ENCODE data around the gene ARHGEF38.
"Not testable (repeated sequence)": the region's sequence is repeated elsewhere in the genome, so short reads cannot be mapped to it uniquely, and the experiment has no call there.

Gene ARHGEF38

GRCh38 chr4:105657117-105657765 is 104.8 kb downstream of the ARHGEF38 start:
- DNase-seq = peak; percentile 43

DNA sequence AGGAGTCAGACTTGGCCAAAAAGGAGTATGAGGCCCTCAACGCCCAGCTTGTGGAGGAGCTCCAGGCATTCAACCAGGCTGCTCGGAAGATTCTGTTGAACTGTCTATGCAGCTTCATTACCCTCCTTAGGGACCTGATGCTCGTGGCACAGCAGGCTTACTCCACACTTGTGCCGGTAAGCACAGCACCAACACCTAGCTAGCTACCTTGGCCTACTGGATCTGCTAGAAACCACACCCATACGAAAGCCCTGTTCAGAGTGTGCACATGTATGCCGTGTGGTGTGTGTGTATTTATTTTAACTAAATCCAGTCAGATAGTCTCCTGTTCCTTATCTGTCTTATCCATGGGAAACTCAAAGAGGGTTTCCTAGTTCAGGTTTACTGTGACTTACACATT is 106.8 kb downstream of the ARHGEF38 start:
- DNase-seq = no peak

GRCh38 chr4:105661028-105661427 is 108.6 kb downstream of the ARHGEF38 start:
- DNase-seq = no peak

GRCh38 chr4:105662935-105663675 is 110.7 kb downstream of the ARHGEF38 start:
- no peak for DNase-seq

GRCh38 chr4:105666693-105667092 is 114.3 kb downstream of the ARHGEF38 start:
- peak; percentile 61 for DNase-seq

- no peak for DNase-seq
Observed at GRCh38 chr4:105670684-105671083, 118.3 kb downstream of the ARHGEF38 start.

DNA sequence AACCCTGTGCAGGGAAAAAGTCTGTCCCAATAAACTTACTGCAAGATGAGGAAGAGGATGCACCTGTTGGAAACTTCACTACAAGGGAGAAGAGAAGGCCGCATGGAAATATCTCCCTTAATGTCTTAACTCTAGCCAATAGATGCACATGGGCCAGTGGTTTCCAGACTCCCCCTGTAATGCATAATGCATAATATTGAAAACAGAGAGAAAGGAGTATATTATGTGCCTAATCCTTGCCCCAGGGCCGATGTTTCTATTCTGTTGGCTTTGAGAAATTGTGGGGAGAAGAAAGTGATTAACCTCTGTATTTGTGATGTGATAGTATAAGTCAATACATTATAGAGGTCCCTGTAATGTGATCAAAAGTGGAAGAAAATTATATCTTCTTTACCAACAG is 118.9 kb downstream of the ARHGEF38 start:
- DNase-seq = no peak

DNA sequence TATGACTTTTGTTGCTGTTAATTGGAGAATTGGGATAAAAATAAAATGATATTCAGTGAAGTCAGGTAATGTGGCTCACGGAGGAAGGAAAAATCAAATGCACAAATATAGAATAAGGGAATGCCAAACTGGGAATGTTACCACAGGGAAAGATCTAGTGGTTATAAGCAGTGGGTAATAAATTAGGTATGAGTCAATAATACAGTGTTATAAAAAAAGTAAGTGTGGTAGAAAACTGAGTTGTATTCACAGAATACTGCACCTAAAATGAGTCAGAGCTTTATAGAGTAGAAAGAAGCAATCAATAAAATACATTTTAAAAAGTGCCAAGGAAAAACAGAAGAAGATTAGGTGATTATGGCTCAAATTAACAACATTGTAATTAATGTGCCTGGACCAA is 121.6 kb downstream of the ARHGEF38 start:
- DNase-seq = no peak

DNA sequence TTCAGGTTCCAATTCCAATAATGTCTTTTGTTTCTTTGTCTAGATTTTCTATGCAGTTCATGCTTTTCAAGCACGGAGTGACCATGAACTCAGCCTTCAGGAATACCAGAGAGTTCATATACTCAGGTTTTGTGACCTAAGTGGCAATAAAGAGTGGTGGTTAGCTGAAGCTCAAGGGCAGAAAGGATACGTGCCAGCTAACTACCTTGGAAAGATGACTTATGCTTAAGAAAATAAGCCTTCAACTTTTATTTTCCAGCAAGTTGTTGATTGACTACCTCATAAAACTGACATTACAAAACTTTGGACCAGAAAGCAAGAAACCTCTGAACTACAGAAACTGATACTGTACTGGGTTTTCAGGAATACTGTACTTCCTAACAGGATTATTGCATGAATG is 125.3 kb downstream of the ARHGEF38 start:
- DNase-seq = no peak

- DNase-seq = peak; percentile 27
Observed at GRCh38 chr4:105679186-105679585, 126.8 kb downstream of the ARHGEF38 start.

GRCh38 chr4:105683038-105683437 is 130.6 kb downstream of the ARHGEF38 start:
- no peak for DNase-seq

GRCh38 chr4:105686571-105686970 is 134.2 kb downstream of the ARHGEF38 start:
- no peak for DNase-seq

DNA sequence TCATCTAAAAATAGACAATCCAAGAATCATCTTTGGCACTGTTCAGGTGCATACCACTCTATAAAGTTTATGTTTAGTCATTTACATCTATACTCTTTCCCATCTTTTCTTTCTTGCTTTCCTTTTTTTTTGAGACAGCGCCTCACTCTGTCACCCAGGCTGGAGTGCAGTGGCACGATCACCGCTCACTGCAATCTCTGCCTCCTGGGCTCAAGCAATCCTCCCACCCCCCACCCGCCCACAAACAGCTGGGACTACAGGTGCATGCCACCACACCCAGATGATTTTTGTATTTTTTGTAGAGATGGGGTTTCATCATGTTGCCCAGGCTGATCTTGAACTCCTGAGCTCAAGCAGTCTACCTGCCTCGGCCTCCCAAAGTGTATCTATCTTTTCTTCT is 142.4 kb downstream of the ARHGEF38 start:
- DNase-seq = not testable (repeated sequence)

- not testable (repeated sequence) for DNase-seq
Observed at GRCh38 chr4:105695832-105696231, 143.4 kb downstream of the ARHGEF38 start.

DNA sequence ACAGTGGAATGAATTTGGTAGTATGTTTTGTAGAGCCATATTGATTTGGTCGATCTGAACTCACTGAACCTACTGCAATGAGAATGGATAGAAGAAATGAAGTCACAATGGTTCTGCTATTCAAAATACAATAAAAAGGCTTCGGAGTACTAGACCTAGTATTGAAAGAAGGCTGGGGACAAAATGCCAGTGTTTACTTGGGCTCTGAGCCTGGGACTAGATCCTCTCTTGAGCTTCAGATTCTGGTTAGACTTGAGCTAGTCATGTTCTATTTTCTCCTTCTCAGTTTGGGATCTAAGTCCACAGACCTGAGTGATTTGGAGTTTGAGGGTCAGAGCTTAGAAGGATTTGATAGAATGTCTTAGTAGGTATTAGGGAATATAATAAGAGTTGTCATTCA is 146.2 kb downstream of the ARHGEF38 start:
- no peak for DNase-seq

DNA sequence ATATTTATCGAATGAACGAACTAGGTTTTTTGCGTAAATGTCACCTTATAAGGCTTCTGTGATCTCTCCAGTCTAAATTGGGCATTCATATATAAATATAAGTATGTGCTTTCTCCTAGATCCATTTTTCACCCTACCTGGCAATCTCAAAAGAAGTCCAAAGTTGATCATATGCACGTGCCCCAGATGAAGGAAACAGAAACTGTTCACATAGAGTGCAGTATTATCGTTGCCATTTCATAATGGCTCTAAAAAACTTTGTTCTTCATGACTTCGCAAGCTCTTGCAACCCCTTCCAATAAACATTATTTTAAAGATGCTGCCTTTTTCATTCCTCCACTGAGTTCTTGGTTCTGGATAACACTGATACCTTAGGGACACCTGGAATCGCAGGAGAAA is 155.4 kb downstream of the ARHGEF38 start:
- DNase-seq = no peak

DNA sequence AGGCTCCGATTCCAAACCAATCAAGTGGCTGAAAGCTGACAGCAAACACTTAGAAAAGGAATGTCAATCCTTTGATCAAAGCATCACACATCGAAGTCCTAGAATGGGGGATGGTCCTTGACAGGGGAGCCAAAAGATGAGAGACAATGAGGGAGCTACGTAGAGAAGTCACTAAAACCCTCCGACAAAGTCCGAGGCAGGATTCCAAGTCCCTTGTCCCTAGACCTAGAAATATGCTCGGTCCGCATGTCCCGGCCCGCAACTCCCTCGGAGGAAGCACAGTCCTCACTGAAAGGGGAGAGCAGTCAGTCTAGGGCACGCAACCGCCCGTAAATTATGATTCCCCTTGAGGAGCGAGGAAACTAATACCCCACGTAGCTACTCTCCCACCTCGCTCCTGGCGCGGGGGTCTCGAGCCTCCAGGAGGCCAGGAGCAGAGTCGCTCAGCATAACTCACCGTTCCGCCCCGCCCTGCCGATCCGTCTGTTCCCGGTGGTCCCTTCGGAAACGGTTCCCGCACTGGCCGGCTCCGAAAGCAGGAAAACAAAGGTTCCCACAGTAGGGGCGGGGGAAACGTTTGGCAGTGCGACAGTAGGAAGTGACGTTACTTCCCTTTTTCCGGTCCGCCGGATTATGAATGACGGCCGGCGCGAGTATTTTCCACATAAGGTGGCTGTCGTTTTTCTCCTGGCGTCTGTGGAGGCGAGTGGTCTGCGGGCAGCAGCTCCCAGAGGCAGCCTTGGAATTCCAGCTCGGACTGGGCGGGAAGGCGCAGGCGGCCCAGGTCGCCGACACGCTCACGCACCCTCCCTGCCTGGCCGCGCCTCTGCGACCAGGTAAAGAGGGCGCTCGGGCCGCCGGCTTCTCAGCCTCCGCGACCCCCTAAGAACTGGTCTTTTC is 156.0 kb downstream of the ARHGEF38 start, which contains the start of the genes GSTCD and INTS12:
GSTCD (plus strand) TSS at position 604 of the 900 bp plus-strand sequence. CDS start 8,830 bp downstream, outside the sequence.
INTS12 (minus strand) TSS at position 509 of the 900 bp plus-strand sequence. CDS start 8,684 bp downstream, outside the sequence.
- DNase-seq = peak; percentile 93

DNA sequence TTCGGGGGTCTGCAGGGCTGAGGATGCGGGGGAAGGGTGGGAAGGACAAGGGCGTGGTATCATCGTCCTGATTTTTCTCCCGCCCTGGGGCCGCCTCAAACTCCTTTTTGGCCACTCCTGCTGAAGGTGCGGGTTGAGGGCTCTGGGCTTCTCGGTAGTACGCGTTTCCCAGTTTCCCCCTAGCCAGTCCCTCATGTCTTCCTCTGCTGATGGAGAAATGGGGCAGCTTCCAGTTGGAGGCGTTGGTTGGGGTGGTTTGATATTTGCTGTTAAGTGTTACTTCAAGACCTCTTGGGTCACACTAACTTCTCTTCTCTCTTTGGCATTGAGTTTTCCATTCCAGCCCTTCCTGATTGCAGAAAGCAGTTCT is 156.6 kb downstream of the ARHGEF38 start:
- peak; percentile 63 for DNase-seq

DNA sequence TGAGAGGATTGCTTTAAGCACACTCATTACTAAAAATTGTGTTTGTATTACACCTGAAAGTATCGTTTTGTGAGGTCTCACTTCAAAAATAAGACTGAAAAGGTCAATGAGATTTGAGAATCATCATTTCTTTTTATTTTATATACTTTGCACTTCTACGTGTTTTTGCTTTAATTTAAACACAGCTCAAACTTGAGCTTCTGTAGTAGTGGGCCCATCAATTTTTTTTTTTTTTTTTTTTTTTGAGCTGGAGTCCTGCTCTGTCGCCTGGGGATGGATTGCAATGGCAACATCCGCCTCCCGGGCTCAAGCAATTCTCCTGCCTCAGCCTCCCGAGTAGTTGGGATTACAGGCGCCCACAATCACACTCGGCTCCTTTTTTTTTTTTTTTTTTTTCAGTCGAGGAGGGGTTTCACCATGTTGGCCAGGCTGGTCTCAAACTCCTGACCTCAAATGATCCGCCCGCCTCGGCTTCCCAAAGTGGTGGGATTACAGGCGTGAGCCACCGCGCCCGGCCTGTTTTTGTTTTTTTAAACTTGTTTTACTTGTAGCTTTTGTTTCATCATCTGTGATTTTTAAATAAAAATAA is 157.7 kb downstream of the ARHGEF38 start:
- DNase-seq = peak; percentile 40

- DNase-seq = peak; percentile 77
Observed at GRCh38 chr4:105710678-105711077, 158.3 kb downstream of the ARHGEF38 start.

DNA sequence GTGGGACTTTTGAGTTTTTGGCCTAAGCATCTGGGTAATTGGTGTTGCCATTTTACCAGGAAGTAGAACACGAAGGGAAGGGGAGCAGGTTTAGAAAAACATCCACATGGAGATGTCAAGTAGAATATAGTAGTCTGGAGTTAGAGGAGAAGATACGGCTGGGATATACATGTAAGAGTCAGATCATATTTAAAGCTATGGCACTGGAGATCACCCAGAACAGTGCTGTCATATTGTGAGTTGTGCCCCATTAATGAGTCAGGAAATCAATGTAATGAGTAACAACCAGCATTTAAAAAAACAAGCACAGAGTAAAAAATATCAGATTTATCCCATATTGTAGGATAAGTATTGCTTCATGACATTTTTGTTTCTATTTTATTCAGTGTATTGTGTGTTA is 160.3 kb downstream of the ARHGEF38 start:
- no peak for DNase-seq

DNA sequence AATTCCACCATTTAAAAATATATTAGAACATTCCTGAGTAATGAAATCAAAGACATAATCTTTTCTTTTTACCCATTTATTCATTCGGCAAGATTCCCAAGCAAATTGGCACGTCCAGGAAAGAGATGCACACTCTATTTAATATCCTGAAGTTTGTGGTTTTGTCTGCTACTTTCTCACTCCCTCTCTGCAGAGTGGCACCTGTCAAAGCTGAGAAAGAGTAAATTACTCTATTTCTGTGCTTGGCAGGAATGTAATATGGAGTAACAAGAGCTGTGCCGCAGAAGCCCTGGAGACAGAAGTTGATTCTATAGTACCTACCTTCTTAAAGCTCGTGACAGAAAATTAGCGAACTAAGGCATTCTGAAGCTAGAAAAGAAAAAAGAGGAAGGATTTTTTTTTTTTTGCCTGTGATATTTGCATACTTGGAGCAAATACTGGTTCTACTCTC is 161.7 kb downstream of the ARHGEF38 start:
- DNase-seq = no peak

DNA sequence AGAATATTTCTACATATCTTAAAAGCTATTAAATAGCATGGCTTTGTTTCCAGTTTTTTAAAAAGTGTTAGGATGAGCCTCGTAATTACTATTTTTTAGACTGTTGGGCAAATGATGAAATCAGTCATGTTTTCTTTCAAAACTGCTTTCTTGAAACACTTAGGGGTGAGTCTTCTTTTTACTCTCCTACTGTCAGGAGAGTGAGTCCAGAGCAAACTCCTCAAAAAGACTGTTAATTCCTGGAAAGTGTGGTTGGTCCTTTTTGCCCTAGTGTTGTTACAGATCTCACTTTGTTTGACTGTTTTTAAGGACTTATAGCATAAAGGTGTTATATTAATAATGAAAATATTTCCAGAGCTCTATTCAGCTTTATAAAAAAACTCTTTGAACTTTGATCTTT is 162.5 kb downstream of the ARHGEF38 start:
- no peak for DNase-seq

All from NCI-H69 (cell line).